HL-60/S4 treated with phorbol 12-myristate 13-acetate at 8.2 ng/mL for 4 days and 3 days (cell line): Measurements from ENCODE around the gene BTLA.
"Not testable (repeated sequence)": the region's sequence is repeated elsewhere in the genome, so short reads cannot be mapped to it uniquely, and the experiment has no call there.

ENCODE experiments used
- in situ Hi-C: fragments of 300-500 bp; cut with MboI; formaldehyde crosslinking; loops from 2 replicates; pipeline ENCODE4 v1.15.0; 2022; ENCODE audit warnings: low sequenced_read_pairs

BTLA gene

GRCh38 chr3:112459750-112460149 lies 39.5 kb downstream of the BTLA start:
- in situ Hi-C loops = no loop called here

- in situ Hi-C loops = no loop called here
These were observed 43.1 kb downstream of the BTLA start for GRCh38 chr3:112456147-112456546.

- in situ Hi-C loops = no loop called here
These were observed 50.3 kb downstream of the BTLA start for GRCh38 chr3:112448939-112449338.

GRCh38 chr3:112446343-112446742 lies 52.9 kb downstream of the BTLA start:
- in situ Hi-C loops = no loop called here

GRCh38 chr3:112445839-112446238 lies 53.4 kb downstream of the BTLA start:
- in situ Hi-C loops = no loop called here

- in situ Hi-C loops = no loop called here
These were observed 61.9 kb downstream of the BTLA start for GRCh38 chr3:112437146-112438022.

- in situ Hi-C loops = no loop called here
These were observed 69.3 kb downstream of the BTLA start for GRCh38 chr3:112429960-112430359.

- in situ Hi-C loops = no loop called here
These were observed 72.1 kb downstream of the BTLA start for GRCh38 chr3:112427123-112427522.

- in situ Hi-C loops = no loop called here
These were observed 73.2 kb downstream of the BTLA start for GRCh38 chr3:112425858-112426750.

GRCh38 chr3:112425382-112425781 lies 73.9 kb downstream of the BTLA start:
- in situ Hi-C loops = no loop called here

GRCh38 chr3:112424394-112424793 lies 74.9 kb downstream of the BTLA start:
- in situ Hi-C loops = no loop called here

GRCh38 chr3:112422921-112423320 lies 76.4 kb downstream of the BTLA start:
- in situ Hi-C loops = not testable (repeated sequence)

GRCh38 chr3:112418526-112418925 lies 80.7 kb downstream of the BTLA start:
- in situ Hi-C loops = not testable (repeated sequence)

- in situ Hi-C loops = no loop called here
These were observed 81.5 kb downstream of the BTLA start for GRCh38 chr3:112417696-112418318.

- in situ Hi-C loops = no loop called here
These were observed 82.7 kb downstream of the BTLA start for GRCh38 chr3:112416391-112417212.

GRCh38 chr3:112415390-112415789 lies 83.9 kb downstream of the BTLA start:
- in situ Hi-C loops = no loop called here
